Lower lobe of right lung (tissue), 2 donors: ENCODE measurements around the gene ATG14. TPM values are rescaled to one million over a fixed set of nuclear protein-coding genes. Genes with fewer than 3 reads are reported as not detected.

Experiments used
- ATAC-seq, 2 donors: fragments of 200-7000 bp; cut with Tn5 transposase; one replicate each; pipeline ENCODE4 v1.9.1; 2020 to 2022; ENCODE audit warnings: mild to moderate bottlenecking in 2 of 2, moderate library complexity in 2 of 2
- DNase-seq: peaks from one replicate; pipeline ENCODE4 v3.0.0-alpha.2; 2020
- H3K27ac ChIP-seq: fragments of 200-600 bp; one replicate; pipeline ENCODE4 v1.8.0; 2022
- H3K27me3 ChIP-seq: fragments of 200-600 bp; one replicate; pipeline ENCODE4 v1.8.0; 2022; ENCODE audit warnings: low read depth
- H3K36me3 ChIP-seq: fragments of 200-600 bp; one replicate; pipeline ENCODE4 v1.8.0; 2022; ENCODE audit warnings: mild to moderate bottlenecking
- H3K4me1 ChIP-seq: fragments of 200-600 bp; one replicate; pipeline ENCODE4 v1.8.0; 2022
- H3K4me3 ChIP-seq: fragments of 200-600 bp; one replicate; pipeline ENCODE4 v1.8.0; 2022; ENCODE audit warnings: mild to moderate bottlenecking
- H3K9me3 ChIP-seq: fragments of 200-600 bp; one replicate; pipeline ENCODE4 v1.8.0; 2022
- CTCF ChIP-seq: fragments of 200-600 bp; IDR thresholded peaks from one replicate; pipeline ENCODE4 v1.8.0; 2022; ENCODE audit warnings: antibody characterized with exemption, mild to moderate bottlenecking
- intact Hi-C: fragments of 100-400 bp; cut with DNase I; formaldehyde crosslinking; loops from one replicate; pipeline ENCODE4 v1.11.0; 2022
- total RNA-seq: library from RNA; stranded (reverse); fragmentation: NEBNext Ultra II Directional; extraction: Animal tissue kit (Norgen Biotek cat#: 25700); gene quantifications from one replicate; pipeline ENCODE4 v1.2.1, GENCODE V29; 2021
- donor health status: DM: no; HTN: yes; CAD: no; lungs with severe emphysema.

Gene ATG14
- total RNA-seq, 1 donor from 2014 or later = 9.8 TPM

- peaks cover 19% of the 10 kb centered on the region for H3K36me3 ChIP-seq
- H3K4me3 ChIP-seq = no peak overlapping the region
- ATAC-seq (no peak), DNase-seq (no peak)
- no peaks in the 10 kb centered on the region for H3K27me3 ChIP-seq
- intact Hi-C loops = no loop called here
- TF ChIP-seq CTCF = no peak
- no peak overlapping the region for H3K27ac ChIP-seq
- H3K4me1 ChIP-seq = no peaks in the 10 kb centered on the region
- no peaks in the 10 kb centered on the region for H3K9me3 ChIP-seq
Measured at GRCh38 chr14:55399852-55400251, 11.8 kb downstream of the ATG14 start.

GRCh38 chr14:55399183-55399582 lies 12.4 kb downstream of the ATG14 start:
- H3K9me3 ChIP-seq = no peaks in the 10 kb centered on the region
- DNase-seq = no peak
- no peak overlapping the region for H3K27ac ChIP-seq
- H3K4me1 ChIP-seq = no peaks in the 10 kb centered on the region
- ATAC-seq = no peak
- H3K4me3 ChIP-seq = no peak overlapping the region
- no peaks in the 10 kb centered on the region for H3K27me3 ChIP-seq
- H3K36me3 ChIP-seq = peaks cover 26% of the 10 kb centered on the region
- intact Hi-C loops = no loop called here
- TF ChIP-seq CTCF = no peak

- H3K27me3 ChIP-seq = no peaks in the 10 kb centered on the region
- no peaks in the 10 kb centered on the region for H3K9me3 ChIP-seq
- no peak overlapping the region for H3K27ac ChIP-seq
- no peak for ATAC-seq
- peaks cover 30% of the 10 kb centered on the region for H3K36me3 ChIP-seq
- H3K4me1 ChIP-seq = no peaks in the 10 kb centered on the region
- intact Hi-C loops = no loop called here
- no peak overlapping the region for H3K4me3 ChIP-seq
- TF ChIP-seq CTCF = no peak
- DNase-seq = no peak
Measured at GRCh38 chr14:55398679-55399078, 13.0 kb downstream of the ATG14 start.

GRCh38 chr14:55389330-55389729 lies 22.3 kb downstream of the ATG14 start:
- no peaks in the 10 kb centered on the region for H3K27me3 ChIP-seq
- H3K36me3 ChIP-seq = peaks cover 68% of the 10 kb centered on the region
- no peak overlapping the region for H3K4me3 ChIP-seq
- intact Hi-C loops = no loop called here
- no peak for DNase-seq
- H3K4me1 ChIP-seq = no peaks in the 10 kb centered on the region
- TF ChIP-seq CTCF = no peak
- H3K27ac ChIP-seq = no peak overlapping the region
- H3K9me3 ChIP-seq = no peaks in the 10 kb centered on the region
- no peak for ATAC-seq

- intact Hi-C loops = no loop called here
- TF ChIP-seq CTCF = no peak
- ATAC-seq (no peak), DNase-seq (no peak)
- no peaks in the 10 kb centered on the region for H3K9me3 ChIP-seq
- H3K4me3 ChIP-seq = no peak overlapping the region
- peaks cover 72% of the 10 kb centered on the region for H3K36me3 ChIP-seq
- no peaks in the 10 kb centered on the region for H3K27me3 ChIP-seq
- H3K27ac ChIP-seq = no peak overlapping the region
- no peaks in the 10 kb centered on the region for H3K4me1 ChIP-seq
Measured at GRCh38 chr14:55388160-55388559, 23.5 kb downstream of the ATG14 start.

- intact Hi-C loops = no loop called here
- ATAC-seq = no peak
- Histone ChIP-seq H3K27ac (no peak overlapping the region), H3K9me3 (no peaks in the 10 kb centered on the region), H3K4me1 (no peaks in the 10 kb centered on the region), H3K36me3 (peaks cover 81% of the 10 kb centered on the region), H3K27me3 (no peaks in the 10 kb centered on the region), H3K4me3 (no peak overlapping the region)
- no peak for TF ChIP-seq CTCF
- DNase-seq = no peak
Measured at GRCh38 chr14:55387121-55387520, 24.5 kb downstream of the ATG14 start.
